CD14-positive monocyte (primary cell): ENCODE results near the gene ZFP64. TPM values are rescaled to one million over a fixed set of nuclear protein-coding genes. Genes with fewer than 3 reads are reported as not detected.

Experiments
- DNase-seq, 3 donors: peaks; one replicate each; pipeline ENCODE4 v3.0.0-alpha.2; 2011 to 2022
- H2AFZ ChIP-seq: 2 replicates; pipeline ENCODE4 v1.6.0; 2012; ENCODE audit warnings: mild to moderate bottlenecking, low read depth, low read length, inconsistent platforms; ENCODE audit not compliant: insufficient read depth, poor library complexity, severe bottlenecking
- H3K27ac ChIP-seq, 2 donors: 1 replicate in 1 of 2; 2 replicates in 1 of 2; pipeline ENCODE4 v1.5.1; 2012 to 2013; ENCODE audit warnings: low read length in 2 of 2, control low read depth in 1 of 2, inconsistent platforms in 1 of 2, low read depth in 1 of 2, mild to moderate bottlenecking in 1 of 2
- H3K27me3 ChIP-seq, 2 donors: one replicate each; pipeline versions ENCODE4 v1.6.0 to v1.6.1; 2011 to 2013; ENCODE audit warnings: low read length in 2 of 2; ENCODE audit not compliant: control insufficient read depth in 2 of 2, insufficient read depth in 2 of 2
- H3K36me3 ChIP-seq, 2 donors: replicated peaks in 1 of 2; 1 replicate in 1 of 2; 2 replicates in 1 of 2; pipeline versions ENCODE4 v1.5.1 to v1.6.1; 2012 to 2013; ENCODE audit warnings: low read length in 2 of 2, control low read depth in 1 of 2, inconsistent platforms in 1 of 2, mild to moderate bottlenecking in 1 of 2; ENCODE audit not compliant: insufficient read depth in 2 of 2, control insufficient read depth in 1 of 2
- H3K4me1 ChIP-seq, 2 donors: 1 replicate in 1 of 2; 2 replicates in 1 of 2; pipeline versions ENCODE4 v1.5.1 to v1.6.1; 2012 to 2013; ENCODE audit warnings: low read length in 2 of 2, control low read depth in 1 of 2, inconsistent platforms in 1 of 2, mild to moderate bottlenecking in 1 of 2, moderate library complexity in 1 of 2; ENCODE audit not compliant: insufficient read depth in 2 of 2, control insufficient read depth in 1 of 2
- H3K4me2 ChIP-seq: replicated peaks from 2 replicates; pipeline ENCODE3; 2012; ENCODE audit warnings: low read length, moderate library complexity, mild to moderate bottlenecking; ENCODE audit not compliant: poor library complexity, severe bottlenecking; ENCODE audit errors: extremely low read depth
- H3K4me3 ChIP-seq, 3 experiments: fragments of 200-600 bp in 1 of 3; sonication (generic) in 1 of 3; replicated peaks in 1 of 3; 1 replicate in 2 of 3; 2 replicates in 1 of 3; pipeline ENCODE4 v1.5.1; 2011 to 2013; ENCODE audit warnings: low read length in 3 of 3, mild to moderate bottlenecking in 3 of 3, control low read depth in 2 of 3, low read depth in 2 of 3, inconsistent platforms in 1 of 3, moderate library complexity in 1 of 3
- H3K79me2 ChIP-seq: 2 replicates; pipeline ENCODE4 v1.6.0; 2012; ENCODE audit warnings: mild to moderate bottlenecking, control low read depth, inconsistent platforms, low read length, moderate library complexity; ENCODE audit not compliant: insufficient read depth
- H3K9ac ChIP-seq: 2 replicates; pipeline ENCODE4 v1.6.0; 2017; ENCODE audit warnings: low read length, mild to moderate bottlenecking; ENCODE audit not compliant: insufficient read depth, poor library complexity, severe bottlenecking
- H3K9me3 ChIP-seq, 2 donors: replicated peaks in 1 of 2; 1 replicate in 1 of 2; 2 replicates in 1 of 2; pipeline versions ENCODE4 v1.5.1 to v1.6.1; 2012 to 2013; ENCODE audit warnings: low read length in 2 of 2, control low read depth in 1 of 2; ENCODE audit not compliant: control insufficient read depth in 1 of 2, insufficient read depth in 1 of 2
- H4K20me1 ChIP-seq: 2 replicates; pipeline ENCODE4 v1.6.0; 2012; ENCODE audit warnings: mild to moderate bottlenecking, low read length, control low read depth, moderate library complexity; ENCODE audit not compliant: insufficient read depth
- H3K27ac Mint-ChIP-seq, 7 donors: one replicate each; pipeline ENCODE4 v1.8.0; 2020; ENCODE audit warnings: mild to moderate bottlenecking in 7 of 7, mixed read lengths in 7 of 7, moderate library complexity in 6 of 7, inconsistent platforms in 2 of 7
- H3K27me3 Mint-ChIP-seq, 3 donors: one replicate each; pipeline ENCODE4 v1.8.0; 2021 to 2022; ENCODE audit warnings: low read depth in 3 of 3, mild to moderate bottlenecking in 3 of 3, mixed read lengths in 3 of 3, moderate library complexity in 3 of 3, inconsistent platforms in 1 of 3
- H3K36me3 Mint-ChIP-seq, 2 donors: one replicate each; pipeline ENCODE4 v1.8.0; 2020; ENCODE audit warnings: mixed read lengths in 2 of 2, inconsistent platforms in 1 of 2, mild to moderate bottlenecking in 1 of 2
- H3K4me1 Mint-ChIP-seq: one replicate; pipeline ENCODE4 v1.8.0; 2020; ENCODE audit warnings: mild to moderate bottlenecking, mixed read lengths
- H3K4me3 Mint-ChIP-seq, 2 donors: one replicate each; pipeline ENCODE4 v1.8.0; 2020; ENCODE audit warnings: mild to moderate bottlenecking in 2 of 2, mixed read lengths in 2 of 2, moderate library complexity in 1 of 2
- H3K9me3 Mint-ChIP-seq, 7 donors: one replicate each; pipeline ENCODE4 v1.8.0; 2020 to 2022; ENCODE audit warnings: mixed read lengths in 7 of 7, mild to moderate bottlenecking in 6 of 7, moderate library complexity in 6 of 7, inconsistent platforms in 2 of 7
- WGBS: methylation state at CpG from one replicate; pipeline ENCODE4 v1.1.5; 2013; ENCODE audit warnings: missing lambda C conversion rate; ENCODE audit not compliant: insufficient coverage; 5-methylcytosine and 5-hydroxymethylcytosine counted together
- intact Hi-C, 2 donors: fragments of 100-400 bp; cut with micrococcal nuclease; formaldehyde crosslinking; loops; one replicate each; pipeline versions ENCODE4 v1.15.0 to v1.15.1; 2023
- polyA plus RNA-seq, 3 donors: library from polyadenylated mRNA; depleted of rRNA in 1 of 3; unstranded in 2 of 3; stranded (reverse) in 1 of 3; fragments of 300-500 nt in 2 of 3; fragments of >200 nt in 1 of 3; fragmentation: Illumina TruSeq in 2 of 3; gene quantifications; 1 replicate in 2 of 3; 2 replicates in 1 of 3; pipeline ENCODE4 v1.2.3, GENCODE V29; 2012 to 2021
- TF ChIP-seq, protein P1 (sequence below): fragments of 200-600 bp; IDR thresholded peaks from one replicate; pipeline ENCODE4 v1.8.0; 2022; ENCODE audit warnings: antibody characterized with exemption, mild to moderate bottlenecking

The ZFP64 gene
- polyA plus RNA-seq, 3 donors: 2.9 to 7.3 (median 4.9) TPM

DNA sequence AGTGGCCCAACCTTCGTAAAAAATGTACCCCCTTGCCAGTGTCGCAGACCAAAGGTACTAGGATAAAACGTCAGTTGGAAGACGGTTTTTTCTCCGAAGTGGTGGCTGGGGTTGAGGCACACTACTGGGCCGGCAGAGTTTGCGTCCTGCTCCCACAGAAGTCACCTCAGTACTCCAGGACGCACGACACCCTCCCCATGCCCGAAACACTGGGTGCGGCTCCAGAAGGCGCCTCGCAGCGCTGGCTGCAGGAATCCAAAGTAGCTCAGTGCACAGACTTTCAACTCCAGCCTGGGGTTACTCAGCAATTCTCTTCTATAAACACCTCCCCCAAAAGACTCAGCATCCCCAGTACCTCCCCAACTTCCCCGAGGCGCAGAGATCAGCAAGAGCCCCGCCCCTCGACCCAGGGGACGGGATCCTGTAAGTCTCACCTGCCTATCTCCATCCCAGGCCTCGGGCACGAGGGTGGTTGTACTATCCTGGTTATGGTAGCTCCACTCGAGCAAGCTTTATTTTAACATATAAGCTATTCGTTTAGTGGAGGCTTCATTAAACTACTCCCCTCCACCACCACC, 88.2 kb downstream of the ZFP64 start:
- H3K27ac Mint-ChIP-seq: peak overlapping the region in 4 of 7 donors; percentile 11 to 81 (median 62)
- no peak overlapping the region for H2AFZ ChIP-seq
- peaks cover 40 to 62% (median 50%) of the 10 kb centered on the region in 3 donors for H3K27me3 Mint-ChIP-seq
- H3K27ac ChIP-seq: no peak overlapping the region
- H3K4me1 Mint-ChIP-seq: peaks cover 29% of the 10 kb centered on the region
- peak overlapping the region; percentile 75 to 92 for H3K4me3 Mint-ChIP-seq
- peak overlapping the region; percentile 77 for H3K4me2 ChIP-seq
- peaks cover 31 to 34% of the 10 kb centered on the region in 2 donors for H3K4me1 ChIP-seq
- peaks cover 3 to 12% of the 10 kb centered on the region in 2 donors for H3K9me3 ChIP-seq
- H3K79me2 ChIP-seq: no peaks in the 10 kb centered on the region
- H3K4me3 ChIP-seq: peak overlapping the region in 1 of 3 experiments; percentile 68
- 5% methylated on average over 17 of the region's 23 CpGs for WGBS
- peak in 1 of 3 donors; percentile 8 for DNase-seq
- TF ChIP-seq, protein P1, sequence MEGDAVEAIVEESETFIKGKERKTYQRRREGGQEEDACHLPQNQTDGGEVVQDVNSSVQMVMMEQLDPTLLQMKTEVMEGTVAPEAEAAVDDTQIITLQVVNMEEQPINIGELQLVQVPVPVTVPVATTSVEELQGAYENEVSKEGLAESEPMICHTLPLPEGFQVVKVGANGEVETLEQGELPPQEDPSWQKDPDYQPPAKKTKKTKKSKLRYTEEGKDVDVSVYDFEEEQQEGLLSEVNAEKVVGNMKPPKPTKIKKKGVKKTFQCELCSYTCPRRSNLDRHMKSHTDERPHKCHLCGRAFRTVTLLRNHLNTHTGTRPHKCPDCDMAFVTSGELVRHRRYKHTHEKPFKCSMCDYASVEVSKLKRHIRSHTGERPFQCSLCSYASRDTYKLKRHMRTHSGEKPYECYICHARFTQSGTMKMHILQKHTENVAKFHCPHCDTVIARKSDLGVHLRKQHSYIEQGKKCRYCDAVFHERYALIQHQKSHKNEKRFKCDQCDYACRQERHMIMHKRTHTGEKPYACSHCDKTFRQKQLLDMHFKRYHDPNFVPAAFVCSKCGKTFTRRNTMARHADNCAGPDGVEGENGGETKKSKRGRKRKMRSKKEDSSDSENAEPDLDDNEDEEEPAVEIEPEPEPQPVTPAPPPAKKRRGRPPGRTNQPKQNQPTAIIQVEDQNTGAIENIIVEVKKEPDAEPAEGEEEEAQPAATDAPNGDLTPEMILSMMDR: no peak
- no peaks in the 10 kb centered on the region for H3K36me3 ChIP-seq
- peaks cover 0 to 4% of the 10 kb centered on the region in 2 donors for H3K36me3 Mint-ChIP-seq
- peaks cover 12 to 40% of the 10 kb centered on the region in 2 donors for H3K27me3 ChIP-seq
- H3K9me3 Mint-ChIP-seq: peaks cover 0 to 16% (median 5%) of the 10 kb centered on the region in 7 donors
- peak overlapping the region; percentile 46 for H3K9ac ChIP-seq
- no peaks in the 10 kb centered on the region for H4K20me1 ChIP-seq
- intact Hi-C loops: no loop called here

DNA sequence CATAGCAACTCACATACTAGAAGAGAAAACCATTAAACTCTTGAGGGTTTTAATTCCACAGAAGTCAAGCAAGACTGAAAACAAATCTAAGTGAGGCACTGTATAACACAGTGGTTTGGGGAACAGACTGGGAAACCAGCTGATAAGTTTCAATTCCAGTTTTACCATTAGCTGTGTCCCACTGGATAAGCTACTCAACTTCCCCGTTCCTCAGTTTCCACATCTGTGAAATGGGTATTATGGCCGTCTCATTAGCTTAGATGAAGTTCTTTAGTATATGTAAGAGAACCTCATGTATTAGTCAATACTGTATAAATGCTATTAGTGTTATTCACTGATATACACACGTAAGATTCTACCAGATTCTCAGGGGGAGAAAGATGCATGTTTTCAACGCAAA, 89.0 kb downstream of the ZFP64 start:
- Histone ChIP-seq H3K4me1 (peaks cover 31 to 34% of the 10 kb centered on the region in 2 donors), H3K9me3 (peaks cover 3 to 12% of the 10 kb centered on the region in 2 donors), H3K27ac (no peak overlapping the region), H3K9ac (no peak overlapping the region), H3K4me2 (no peak overlapping the region), H3K36me3 (no peaks in the 10 kb centered on the region), H3K79me2 (no peaks in the 10 kb centered on the region), H4K20me1 (no peaks in the 10 kb centered on the region), H3K4me3 (no peak overlapping the region), H2AFZ (no peak overlapping the region), H3K27me3 (peaks cover 12 to 40% of the 10 kb centered on the region in 2 donors)
- intact Hi-C loops: no loop called here
- Mint-ChIP-seq H3K4me1 (peaks cover 29% of the 10 kb centered on the region), H3K27ac (no peak overlapping the region), H3K36me3 (peaks cover 0 to 4% of the 10 kb centered on the region in 2 donors), H3K4me3 (peak overlapping the region in 1 of 2 donors; percentile 7), H3K9me3 (peaks cover 0 to 16% (median 5%) of the 10 kb centered on the region in 7 donors), H3K27me3 (peaks cover 39 to 60% (median 48%) of the 10 kb centered on the region in 3 donors)
- TF ChIP-seq, protein P1: no peak
- WGBS: no CpG with 5 or more reads among the region's 4 CpGs
- DNase-seq: no peak
